Testis (tissue), 2 donors: Measurements from ENCODE around the gene SPATA24.

Source experiments
- POLR2A ChIP-seq: fragments of 450-650 bp; IDR thresholded peaks from one replicate; pipeline ENCODE4 v1.6.1; 2017; ENCODE audit warnings: antibody characterized with exemption, mild to moderate bottlenecking, moderate library complexity
- TF ChIP-seq, protein P1 (sequence below), 3 experiments: fragments of 450-650 bp in 2 of 3; fragments of 200-600 bp in 1 of 3; sonication (generic) in 1 of 3; IDR thresholded peaks; one replicate each; pipeline ENCODE4 v1.5.1; 2016 to 2019; ENCODE audit warnings: antibody characterized with exemption in 3 of 3, mild to moderate bottlenecking in 2 of 3, moderate library complexity in 1 of 3

DNA sequence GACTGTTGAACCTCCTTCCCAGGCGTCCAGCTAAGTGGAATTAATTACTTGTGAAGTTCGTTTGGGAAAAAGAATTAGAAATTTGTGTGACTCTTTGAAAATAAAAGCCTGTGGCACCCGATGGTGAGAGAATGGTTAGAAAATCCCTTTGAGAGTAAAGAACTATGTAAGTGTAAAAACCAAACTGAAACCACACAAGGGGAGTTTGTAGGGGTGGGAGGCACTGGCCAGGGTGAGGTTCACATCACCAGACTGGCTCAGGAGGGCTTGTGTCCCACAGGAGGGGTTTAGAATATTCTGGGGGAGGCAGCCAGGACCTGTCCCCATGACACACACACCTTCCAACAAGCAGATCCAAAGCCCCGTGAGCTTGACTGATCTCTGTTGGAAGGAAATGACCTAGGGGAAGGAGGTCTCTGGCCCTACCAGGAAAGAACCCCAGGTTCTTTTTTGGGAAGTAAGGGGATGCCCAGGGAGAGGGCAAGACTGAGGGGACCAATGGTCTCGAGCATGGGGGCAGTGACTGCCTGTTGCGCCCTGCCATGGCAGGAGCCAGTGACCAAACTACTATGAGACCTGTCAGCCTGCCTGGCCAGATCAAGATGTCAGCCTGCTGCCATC is 4.3 kb downstream of the SPATA24 start:
- TF ChIP-seq, protein P1, sequence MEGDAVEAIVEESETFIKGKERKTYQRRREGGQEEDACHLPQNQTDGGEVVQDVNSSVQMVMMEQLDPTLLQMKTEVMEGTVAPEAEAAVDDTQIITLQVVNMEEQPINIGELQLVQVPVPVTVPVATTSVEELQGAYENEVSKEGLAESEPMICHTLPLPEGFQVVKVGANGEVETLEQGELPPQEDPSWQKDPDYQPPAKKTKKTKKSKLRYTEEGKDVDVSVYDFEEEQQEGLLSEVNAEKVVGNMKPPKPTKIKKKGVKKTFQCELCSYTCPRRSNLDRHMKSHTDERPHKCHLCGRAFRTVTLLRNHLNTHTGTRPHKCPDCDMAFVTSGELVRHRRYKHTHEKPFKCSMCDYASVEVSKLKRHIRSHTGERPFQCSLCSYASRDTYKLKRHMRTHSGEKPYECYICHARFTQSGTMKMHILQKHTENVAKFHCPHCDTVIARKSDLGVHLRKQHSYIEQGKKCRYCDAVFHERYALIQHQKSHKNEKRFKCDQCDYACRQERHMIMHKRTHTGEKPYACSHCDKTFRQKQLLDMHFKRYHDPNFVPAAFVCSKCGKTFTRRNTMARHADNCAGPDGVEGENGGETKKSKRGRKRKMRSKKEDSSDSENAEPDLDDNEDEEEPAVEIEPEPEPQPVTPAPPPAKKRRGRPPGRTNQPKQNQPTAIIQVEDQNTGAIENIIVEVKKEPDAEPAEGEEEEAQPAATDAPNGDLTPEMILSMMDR (IDR thresholded peaks at IDR 0.05) = no peak
- no peak for TF ChIP-seq POLR2A
